ENCODE results near the gene TIPARP.
"Not testable (repeated sequence)": the region's sequence is repeated elsewhere in the genome, so short reads cannot be mapped to it uniquely, and the experiment has no call there.

The TIPARP gene

GRCh38 chr3:156678197-156678596, 3.8 kb downstream of the TIPARP start:
- DNase-seq: no peak

- no peak for DNase-seq
Observed at GRCh38 chr3:156680243-156680914, 6.0 kb downstream of the TIPARP start.

- no peak for DNase-seq
Observed at GRCh38 chr3:156681002-156681401, 6.6 kb downstream of the TIPARP start.

- no peak for DNase-seq
Observed at GRCh38 chr3:156682501-156682900, 8.1 kb downstream of the TIPARP start.

GRCh38 chr3:156682963-156683362, 8.6 kb downstream of the TIPARP start:
- no peak for DNase-seq

- DNase-seq: no peak
Observed at GRCh38 chr3:156685198-156685597, 10.8 kb downstream of the TIPARP start.

- DNase-seq: no peak
Observed at GRCh38 chr3:156685752-156686151, 11.4 kb downstream of the TIPARP start.

- no peak for DNase-seq
Observed at GRCh38 chr3:156687023-156687422, 12.6 kb downstream of the TIPARP start.

- DNase-seq: no peak
Observed at GRCh38 chr3:156688632-156689452, 14.5 kb downstream of the TIPARP start.

- DNase-seq: no peak
Observed at GRCh38 chr3:156689608-156690007, 15.2 kb downstream of the TIPARP start.

GRCh38 chr3:156691920-156692319, 17.5 kb downstream of the TIPARP start:
- no peak for DNase-seq

- no peak for DNase-seq
Observed at GRCh38 chr3:156693166-156693565, 18.8 kb downstream of the TIPARP start.

- DNase-seq: no peak
Observed at GRCh38 chr3:156694536-156694935, 20.1 kb downstream of the TIPARP start.

- no peak for DNase-seq
Observed at GRCh38 chr3:156702367-156702766, 28.0 kb downstream of the TIPARP start.

- no peak for DNase-seq
Observed at GRCh38 chr3:156704370-156705036, 30.1 kb downstream of the TIPARP start.

- no peak for DNase-seq
Observed at GRCh38 chr3:156705761-156706616, 31.6 kb downstream of the TIPARP start.

GRCh38 chr3:156707588-156707987, 33.2 kb downstream of the TIPARP start:
- no peak for DNase-seq

- no peak for DNase-seq
Observed at GRCh38 chr3:156710429-156710828, 36.0 kb downstream of the TIPARP start.

- no peak for DNase-seq
Observed at GRCh38 chr3:156711113-156711512, 36.7 kb downstream of the TIPARP start.

GRCh38 chr3:156711944-156712343, 37.6 kb downstream of the TIPARP start:
- DNase-seq: not testable (repeated sequence)

GRCh38 chr3:156716105-156716862, 41.9 kb downstream of the TIPARP start:
- DNase-seq: no peak
